Large intestine (tissue), 3 donors: ENCODE results near the gene DIP2C. TPM values are rescaled to one million over a fixed set of nuclear protein-coding genes. Genes with fewer than 3 reads are reported as not detected.
A peak's percentile ranks its signal among the peaks of the same experiment; 100 is the strongest.

Source experiments
- DNase-seq, 2 donors: peaks; one replicate each; pipeline versions ENCODE4 v3.0.0 to v3.0.0-alpha.2; 2013
- H3K27ac ChIP-seq: one replicate; pipeline ENCODE4 v1.5.1; 2013; ENCODE audit warnings: low read length
- H3K27me3 ChIP-seq: 2 replicates; pipeline ENCODE4 v1.6.1; 2013; ENCODE audit warnings: low read length; ENCODE audit not compliant: control insufficient read depth, insufficient read depth
- H3K36me3 ChIP-seq: 2 replicates; pipeline ENCODE4 v1.6.1; 2013; ENCODE audit warnings: low read length; ENCODE audit not compliant: control insufficient read depth, insufficient read depth
- H3K4me1 ChIP-seq: one replicate; pipeline ENCODE4 v1.6.1; 2013; ENCODE audit warnings: low read length; ENCODE audit not compliant: control insufficient read depth, insufficient read depth
- H3K4me3 ChIP-seq: one replicate; pipeline ENCODE4 v1.5.1; 2013; ENCODE audit warnings: low read length
- H3K9me3 ChIP-seq: one replicate; pipeline ENCODE4 v1.6.1; 2013; ENCODE audit warnings: mild to moderate bottlenecking, low read depth, low read length, moderate library complexity; ENCODE audit not compliant: control insufficient read depth
- WGBS: methylation state at CpG from one replicate; pipeline ENCODE4 v1.1.5; 2013; ENCODE audit warnings: low lambda C conversion rate; ENCODE audit not compliant: insufficient coverage; 5-methylcytosine and 5-hydroxymethylcytosine counted together
- polyA plus RNA-seq: library from polyadenylated mRNA; unstranded; fragments of 120-200 nt; gene quantifications from one replicate; pipeline ENCODE4 v1.2.1, GENCODE V29; 2013

The DIP2C gene
- polyA plus RNA-seq, 1 donor = 16.5 TPM

DNA sequence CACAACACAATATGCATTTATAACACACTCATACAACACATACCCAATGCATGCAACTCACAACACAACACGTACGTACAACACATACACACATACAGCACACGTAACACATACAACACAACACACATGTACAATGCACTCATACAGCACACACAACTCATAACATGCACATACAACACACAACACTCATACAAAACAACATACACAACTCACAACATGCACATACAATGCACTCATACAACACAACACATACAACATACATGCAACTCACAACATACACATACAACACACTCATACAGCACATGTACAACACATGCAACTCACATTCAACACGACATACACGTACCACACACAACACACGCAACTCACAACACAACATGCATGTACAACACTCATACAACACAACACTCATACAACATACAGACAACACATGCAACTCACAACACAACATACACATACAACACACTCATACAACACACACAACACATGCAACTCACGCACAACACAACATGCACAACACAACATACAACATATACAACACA, 21.8 kb downstream of the DIP2C start:
- Histone ChIP-seq H3K36me3 (no peaks in the 10 kb centered on the region), H3K27ac (no peak overlapping the region), H3K27me3 (no peaks in the 10 kb centered on the region), H3K9me3 (peaks cover 23% of the 10 kb centered on the region), H3K4me3 (no peak overlapping the region), H3K4me1 (no peaks in the 10 kb centered on the region)
- 95% methylated on average over 3 of the region's 7 CpGs for WGBS
- no peak for DNase-seq

DNA sequence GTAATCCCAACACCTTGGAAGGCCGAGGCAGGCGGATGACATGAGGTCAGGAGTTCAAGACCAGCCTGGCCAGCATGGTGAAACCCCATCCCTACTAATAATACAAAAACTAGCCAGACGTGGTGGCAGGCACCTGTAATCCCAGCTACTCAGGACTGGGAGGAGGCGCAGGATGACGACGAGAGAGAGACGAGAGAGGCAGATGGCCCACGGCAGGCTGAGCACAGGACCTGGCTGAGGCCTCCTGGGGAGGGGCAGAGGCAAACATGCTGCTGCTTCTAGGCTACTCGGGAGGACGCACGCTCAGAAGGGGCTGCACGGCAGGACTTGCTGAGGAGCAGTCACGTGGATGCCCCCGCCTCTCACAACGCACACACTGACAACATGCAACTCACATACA, 22.4 kb downstream of the DIP2C start:
- DNase-seq = no peak
- Histone ChIP-seq H3K4me3 (no peak overlapping the region), H3K27ac (no peak overlapping the region), H3K9me3 (peaks cover 20% of the 10 kb centered on the region), H3K4me1 (peaks cover 4% of the 10 kb centered on the region), H3K36me3 (no peaks in the 10 kb centered on the region), H3K27me3 (no peaks in the 10 kb centered on the region)
- WGBS = no CpG with 5 or more reads among the region's 15 CpGs

- Histone ChIP-seq H3K27me3 (no peaks in the 10 kb centered on the region), H3K27ac (no peak overlapping the region), H3K9me3 (peaks cover 16% of the 10 kb centered on the region), H3K36me3 (no peaks in the 10 kb centered on the region), H3K4me3 (no peak overlapping the region), H3K4me1 (peaks cover 10% of the 10 kb centered on the region)
- DNase-seq = no peak
- 100% methylated on average over 1 of the region's 37 CpGs for WGBS
Measured at GRCh38 chr10:666237-667012, 23.0 kb downstream of the DIP2C start.

DNA sequence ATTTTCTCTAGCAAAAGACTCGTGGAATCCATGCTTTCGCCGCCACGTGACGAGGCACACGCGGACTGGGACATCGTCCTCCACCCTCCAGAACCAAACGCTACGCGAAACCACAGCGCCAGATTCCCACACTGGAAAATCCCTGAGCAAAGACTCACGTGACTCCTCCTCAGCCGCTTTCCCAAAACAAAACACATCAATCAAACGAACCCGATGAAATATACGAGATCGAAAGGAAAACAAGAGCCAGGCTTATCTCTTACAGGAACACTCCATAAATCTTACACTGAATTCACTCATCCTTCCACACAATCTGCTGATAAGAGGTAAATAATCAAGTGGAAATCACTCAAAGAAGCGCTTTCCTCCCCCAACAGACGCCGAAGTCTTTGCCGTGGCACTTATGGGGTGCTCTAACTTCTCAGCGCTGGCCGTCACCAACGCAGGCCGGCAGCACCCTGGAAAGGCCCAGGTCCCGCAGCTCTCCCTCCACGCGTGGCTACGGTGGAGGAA, 23.8 kb downstream of the DIP2C start:
- H3K4me3 ChIP-seq = no peak overlapping the region
- H3K27me3 ChIP-seq = no peaks in the 10 kb centered on the region
- H3K9me3 ChIP-seq = peaks cover 16% of the 10 kb centered on the region
- WGBS = 53% methylated on average over 4 of the region's 30 CpGs
- no peaks in the 10 kb centered on the region for H3K36me3 ChIP-seq
- no peak for DNase-seq
- no peak overlapping the region for H3K27ac ChIP-seq
- H3K4me1 ChIP-seq = peaks cover 18% of the 10 kb centered on the region

DNA sequence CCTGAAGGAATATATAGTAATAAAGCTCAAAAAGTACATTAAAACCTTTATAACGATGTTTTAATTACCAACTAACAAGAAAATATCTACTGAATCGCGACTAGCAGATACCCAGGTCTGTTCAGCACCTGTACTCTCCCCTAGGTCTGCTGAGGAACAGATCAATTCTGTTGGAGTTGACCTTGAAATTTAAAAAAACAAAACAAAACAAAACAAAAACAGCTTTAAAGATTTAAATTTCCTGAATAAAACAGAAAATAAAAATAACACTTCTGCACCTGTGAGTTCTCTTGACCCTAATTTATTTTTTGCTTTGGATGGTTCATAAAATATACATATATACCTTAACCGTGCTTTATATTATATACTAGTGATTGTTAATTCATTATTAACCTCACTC, 24.6 kb downstream of the DIP2C start:
- Histone ChIP-seq H3K36me3 (no peaks in the 10 kb centered on the region), H3K4me3 (no peak overlapping the region), H3K27me3 (no peaks in the 10 kb centered on the region), H3K27ac (no peak overlapping the region), H3K4me1 (peaks cover 23% of the 10 kb centered on the region), H3K9me3 (peaks cover 16% of the 10 kb centered on the region)
- no peak for DNase-seq
- WGBS = 100% methylated on average over 1 of the region's 4 CpGs

GRCh38 chr10:664301-664700, 25.2 kb downstream of the DIP2C start:
- WGBS = 85% methylated on average over 2 of the region's 7 CpGs
- Histone ChIP-seq H3K9me3 (peaks cover 16% of the 10 kb centered on the region), H3K27ac (no peak overlapping the region), H3K4me1 (peaks cover 26% of the 10 kb centered on the region), H3K36me3 (no peaks in the 10 kb centered on the region), H3K4me3 (no peak overlapping the region), H3K27me3 (no peaks in the 10 kb centered on the region)
- DNase-seq = no peak

- Histone ChIP-seq H3K27me3 (no peaks in the 10 kb centered on the region), H3K36me3 (no peaks in the 10 kb centered on the region), H3K4me3 (no peak overlapping the region), H3K9me3 (peaks cover 16% of the 10 kb centered on the region), H3K4me1 (peaks cover 30% of the 10 kb centered on the region), H3K27ac (no peak overlapping the region)
- no CpG with 5 or more reads among the region's 13 CpGs for WGBS
- no peak for DNase-seq
Measured at GRCh38 chr10:663831-664251, 25.6 kb downstream of the DIP2C start.

GRCh38 chr10:663466-663751, 26.1 kb downstream of the DIP2C start:
- Histone ChIP-seq H3K36me3 (no peaks in the 10 kb centered on the region), H3K4me1 (peaks cover 32% of the 10 kb centered on the region), H3K27ac (no peak overlapping the region), H3K9me3 (peaks cover 16% of the 10 kb centered on the region), H3K4me3 (no peak overlapping the region), H3K27me3 (no peaks in the 10 kb centered on the region)
- DNase-seq = no peak
- 100% methylated on average over 1 of the region's 9 CpGs for WGBS

GRCh38 chr10:662686-663465, 26.6 kb downstream of the DIP2C start:
- DNase-seq = peak in 1 of 2 donors; percentile 69

GRCh38 chr10:662223-662605, 27.3 kb downstream of the DIP2C start:
- H3K9me3 ChIP-seq = peaks cover 14% of the 10 kb centered on the region
- no peaks in the 10 kb centered on the region for H3K36me3 ChIP-seq
- no peaks in the 10 kb centered on the region for H3K27me3 ChIP-seq
- no peak for DNase-seq
- no peak overlapping the region for H3K4me3 ChIP-seq
- peaks cover 32% of the 10 kb centered on the region for H3K4me1 ChIP-seq
- 100% methylated on average over 1 of the region's 9 CpGs for WGBS
- H3K27ac ChIP-seq = peak overlapping the region; percentile 79

More at GRCh38 chr10:662686-663465, 26.6 kb downstream of the DIP2C start:
- no peaks in the 10 kb centered on the region for H3K27me3 ChIP-seq
- peaks cover 16% of the 10 kb centered on the region for H3K9me3 ChIP-seq
- peaks cover 32% of the 10 kb centered on the region for H3K4me1 ChIP-seq
- H3K36me3 ChIP-seq = no peaks in the 10 kb centered on the region
- no peak overlapping the region for H3K4me3 ChIP-seq
- peak overlapping the region; percentile 2 for H3K27ac ChIP-seq
- 83% methylated on average over 2 of the region's 11 CpGs for WGBS
